Upper lobe of left lung (tissue), 4 donors: Measurements from ENCODE around the gene ANAPC2.

Source experiments
- CTCF ChIP-seq, 6 experiments: fragments of 450-650 bp in 4 of 6; fragments of 200-600 bp in 2 of 6; sonication (generic) in 2 of 6; IDR thresholded peaks; one replicate each; pipeline ENCODE4 v1.5.1; 2016 to 2019; ENCODE audit warnings: antibody characterized with exemption in 6 of 6
- POLR2A ChIP-seq, 4 donors: fragments of 450-650 bp; IDR thresholded peaks; one replicate each; pipeline ENCODE4 v1.5.1; 2016 to 2017; ENCODE audit warnings: antibody characterized with exemption in 4 of 4, mild to moderate bottlenecking in 2 of 4

GRCh38 chr9:137174722-137175293 is 13.6 kb downstream of the ANAPC2 start:
- TF ChIP-seq CTCF (IDR thresholded peaks at IDR 0.05) (peak in 1 of 6 experiments; percentile 15), POLR2A (IDR thresholded peaks at IDR 0.05) (no peak)
